NCI-H510A treated with DMSO at 0.1 percent for 48 hours (cell line): ENCODE data around the gene VKORC1L1.
"Not testable (repeated sequence)": the region's sequence is repeated elsewhere in the genome, so short reads cannot be mapped to it uniquely, and the experiment has no call there.

Experiments
- DNase-seq: peaks from one replicate; lab custom pipeline; 2025; lab: John Stamatoyannopoulos, UW

VKORC1L1 gene

GRCh38 chr7:65885533-65885932 is 12.7 kb downstream of the VKORC1L1 start:
- DNase-seq = not testable (repeated sequence)

DNA sequence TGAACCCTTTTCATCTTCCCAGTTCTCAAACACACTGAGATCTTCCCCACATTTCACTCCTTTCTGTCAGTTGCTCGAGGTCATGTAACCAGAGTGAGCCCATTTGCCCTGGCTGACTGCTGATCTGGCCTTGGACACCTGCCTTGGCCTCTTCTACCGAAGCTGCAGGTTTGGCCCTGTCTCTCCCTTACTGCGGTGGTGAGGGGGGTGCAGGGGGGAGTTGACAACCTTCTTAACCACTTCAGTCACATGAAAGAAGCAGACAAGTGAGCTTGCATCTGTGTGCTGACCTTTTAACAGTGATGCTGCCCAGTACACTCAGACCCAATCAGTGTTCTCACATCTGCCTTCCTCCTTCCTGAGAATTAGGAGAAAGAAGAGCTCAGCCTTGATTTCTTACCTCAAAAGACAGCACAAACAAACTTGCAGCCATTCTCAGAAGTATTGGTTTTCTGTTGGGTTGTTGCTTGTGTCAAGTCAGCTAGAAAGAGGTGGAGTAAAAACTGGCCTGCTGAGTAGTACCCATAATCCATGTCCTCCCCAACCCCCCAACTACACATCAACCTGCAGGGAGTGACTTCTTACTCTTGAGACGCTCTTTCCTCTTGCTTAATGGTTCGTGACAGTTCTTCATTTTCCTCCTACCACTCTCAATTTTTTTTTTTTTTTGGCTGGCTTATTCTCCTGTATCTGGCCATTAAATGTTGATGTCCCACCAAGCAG is 15.7 kb downstream of the VKORC1L1 start:
- DNase-seq = not testable (repeated sequence)

- DNase-seq = not testable (repeated sequence)
Observed at GRCh38 chr7:65889722-65890121, 16.8 kb downstream of the VKORC1L1 start.

DNA sequence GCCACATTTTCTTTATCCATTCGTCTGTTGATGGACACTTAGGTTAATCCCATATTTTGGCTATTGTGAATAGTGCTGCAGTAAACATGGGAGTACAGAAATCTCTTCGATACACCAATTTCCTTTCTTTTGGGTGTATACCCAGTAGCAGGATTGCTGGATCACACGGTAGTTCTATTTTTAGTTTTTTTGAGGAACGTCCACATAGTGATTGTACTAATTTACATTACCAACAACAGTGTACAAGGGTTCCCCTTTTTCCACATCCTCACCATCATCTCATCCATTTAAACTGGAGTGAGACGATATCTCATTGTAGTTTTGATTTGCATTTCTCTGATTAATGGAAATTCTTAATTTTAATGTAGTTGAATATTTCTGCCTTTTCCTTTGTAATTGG is 19.3 kb downstream of the VKORC1L1 start:
- no peak for DNase-seq

GRCh38 chr7:65892835-65893234 is 20.0 kb downstream of the VKORC1L1 start:
- DNase-seq = no peak

DNA sequence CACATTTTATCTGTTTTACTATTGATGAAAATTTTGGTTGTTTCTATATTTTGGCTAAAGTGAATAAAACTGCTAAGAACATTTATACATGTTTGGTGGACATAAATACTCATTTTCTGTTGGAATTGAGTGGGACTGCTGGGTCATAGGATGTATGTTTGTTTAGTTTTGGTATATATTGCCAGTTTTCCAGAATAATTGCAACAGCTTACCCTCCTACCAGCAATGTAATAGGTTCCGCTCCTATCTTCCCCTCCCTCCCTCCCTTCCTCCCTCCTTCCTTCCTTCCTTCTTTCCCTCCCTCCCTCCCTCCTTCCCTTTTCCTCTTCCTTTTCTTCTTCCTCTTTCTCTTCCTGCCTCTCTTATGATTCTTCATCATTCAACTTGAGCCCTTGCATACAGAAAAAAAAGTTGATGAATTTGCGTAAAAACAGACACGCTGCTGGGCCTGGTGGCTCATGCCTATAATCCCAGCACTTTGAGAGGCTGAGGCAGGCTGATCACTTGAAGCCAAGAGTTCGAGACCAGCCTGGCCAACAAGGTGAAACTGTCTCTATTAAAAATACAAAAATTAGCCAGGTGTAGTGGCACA is 23.5 kb downstream of the VKORC1L1 start:
- DNase-seq = no peak

DNA sequence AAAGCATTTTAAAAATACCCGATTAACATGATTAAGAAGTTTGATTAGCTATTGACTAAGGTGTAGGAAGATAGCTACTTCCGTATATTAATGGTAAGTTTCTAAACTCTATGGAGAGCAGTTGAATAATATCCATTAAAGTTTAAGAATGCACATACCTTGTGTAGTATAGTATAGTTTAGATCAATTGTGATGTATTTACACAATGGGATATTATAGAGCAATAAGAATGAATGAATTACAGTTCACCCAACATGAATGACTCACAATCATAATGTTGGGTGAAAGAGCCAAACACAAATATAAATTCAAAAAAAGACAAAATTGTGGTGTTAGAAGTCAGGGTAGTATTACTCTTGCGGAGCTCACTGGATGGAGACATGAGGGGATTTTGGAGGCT is 24.4 kb downstream of the VKORC1L1 start:
- not testable (repeated sequence) for DNase-seq

GRCh38 chr7:65898677-65899447 is 26.0 kb downstream of the VKORC1L1 start:
- DNase-seq = not testable (repeated sequence)

GRCh38 chr7:65902306-65902705 is 29.4 kb downstream of the VKORC1L1 start:
- no peak for DNase-seq

GRCh38 chr7:65907501-65908198 is 34.8 kb downstream of the VKORC1L1 start:
- DNase-seq = no peak

- DNase-seq = no peak
Observed at GRCh38 chr7:65910237-65910636, 37.4 kb downstream of the VKORC1L1 start.

DNA sequence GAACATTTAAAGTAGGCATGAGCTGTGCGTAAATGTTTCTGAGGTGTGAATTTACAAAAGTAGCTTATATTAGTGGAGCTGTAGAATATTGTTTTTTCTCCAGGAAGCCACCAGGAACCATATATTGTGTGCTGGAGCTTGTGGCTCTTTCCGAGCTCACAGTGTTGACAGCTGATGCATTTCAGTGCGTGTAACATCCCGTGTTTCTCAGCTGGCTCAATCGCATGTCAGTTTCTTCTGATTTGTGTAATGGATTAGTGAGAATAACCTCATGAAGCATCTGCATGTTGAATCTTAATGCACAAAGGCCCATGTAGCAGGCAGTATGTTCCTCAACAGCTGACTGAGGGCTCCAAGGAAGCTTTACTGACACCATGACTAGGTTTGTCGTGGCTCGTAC is 39.4 kb downstream of the VKORC1L1 start:
- no peak for DNase-seq

DNA sequence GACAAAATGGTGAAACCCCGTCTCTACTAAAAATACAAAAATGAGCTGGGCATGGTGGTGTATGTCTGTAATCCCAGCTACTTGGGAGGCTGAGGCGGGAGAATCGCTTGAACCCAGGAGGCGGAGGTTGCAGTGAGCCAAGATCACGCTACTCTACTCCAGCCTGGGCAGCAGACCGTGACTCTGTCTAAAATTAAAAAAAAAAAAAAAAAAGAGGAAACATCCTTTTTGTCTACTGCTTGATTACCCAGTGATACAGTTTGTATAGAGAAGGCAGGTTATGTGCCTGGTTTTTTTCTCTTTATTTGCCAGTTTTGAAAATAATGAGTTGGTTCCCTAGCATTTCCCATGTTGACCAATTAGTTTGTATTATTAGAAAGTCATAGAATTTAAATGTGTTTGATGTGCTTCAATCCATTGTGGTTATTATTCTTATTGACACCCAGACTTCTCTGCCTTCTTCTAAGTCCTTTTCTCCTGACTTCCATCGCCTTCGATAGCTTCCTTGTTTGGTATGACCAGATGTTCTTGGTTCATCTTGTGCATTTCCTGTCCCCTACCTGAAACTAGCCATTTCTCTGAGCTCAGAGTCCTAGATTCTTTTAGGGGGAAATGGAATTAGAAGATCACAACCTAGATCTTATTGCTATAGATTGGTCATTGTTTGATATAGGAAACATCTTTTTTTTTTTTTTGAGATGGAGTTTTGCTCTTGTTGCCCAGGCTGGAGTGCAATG is 43.2 kb downstream of the VKORC1L1 start:
- no peak for DNase-seq

DNA sequence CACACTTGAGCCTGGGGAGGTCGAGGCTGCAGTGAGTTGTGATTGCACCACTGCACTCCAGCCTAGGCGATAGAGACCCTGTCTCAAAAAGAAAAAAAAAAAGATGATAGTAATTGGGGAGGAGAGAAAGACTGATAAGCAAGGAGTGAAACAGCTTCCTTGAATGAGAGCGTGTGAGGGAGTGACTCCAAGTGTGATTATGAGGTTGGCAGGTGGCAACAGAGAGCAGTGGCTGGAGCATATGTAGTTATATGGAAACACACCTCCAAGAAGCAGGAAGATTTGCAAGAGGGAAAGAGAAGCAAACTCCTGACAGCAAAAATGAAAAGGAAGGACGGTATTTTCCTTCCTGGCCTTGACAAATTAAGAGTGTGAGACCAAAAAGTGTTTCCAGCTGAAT is 50.4 kb downstream of the VKORC1L1 start:
- DNase-seq = no peak

DNA sequence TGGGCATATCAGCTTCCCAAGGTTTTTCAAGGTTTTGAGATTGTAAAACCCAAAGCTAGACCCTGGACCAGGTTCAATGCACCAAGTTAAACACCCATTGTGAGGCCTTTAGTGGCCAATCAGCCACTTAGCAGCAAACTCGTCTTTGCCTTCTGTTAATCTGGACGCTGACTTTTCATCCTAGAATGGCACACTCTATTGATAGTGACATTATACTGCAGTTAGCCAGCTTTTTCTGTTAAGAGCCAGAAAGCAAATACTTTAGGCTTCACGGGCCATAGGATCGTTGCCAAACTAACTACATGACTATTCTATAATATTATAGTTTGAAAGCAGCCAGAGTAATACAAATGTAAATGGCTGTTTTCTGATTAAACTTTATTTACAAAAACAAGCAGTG is 51.3 kb downstream of the VKORC1L1 start:
- no peak for DNase-seq

DNA sequence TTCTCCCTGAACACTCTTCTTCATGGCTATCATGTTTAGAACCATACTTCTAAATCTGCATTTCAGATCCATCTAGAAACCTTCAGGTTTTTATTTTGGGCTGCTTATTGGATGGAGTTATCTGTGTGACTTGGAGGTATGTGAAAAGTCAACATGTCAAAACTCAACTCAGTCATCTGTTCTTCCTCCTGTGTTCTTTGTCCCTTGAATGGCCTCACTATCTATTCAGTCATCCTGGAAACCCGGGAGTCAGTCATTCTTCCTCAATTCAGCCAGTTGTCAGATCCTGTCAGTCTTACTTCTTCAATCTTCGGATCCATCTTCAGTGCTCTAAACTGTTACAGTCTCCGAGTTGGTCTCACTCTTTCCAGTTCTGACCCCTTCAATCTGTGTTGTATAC is 52.2 kb downstream of the VKORC1L1 start:
- no peak for DNase-seq

GRCh38 chr7:65926588-65926987 is 53.7 kb downstream of the VKORC1L1 start:
- no peak for DNase-seq

- no peak for DNase-seq
Observed at GRCh38 chr7:65927489-65928448, 54.9 kb downstream of the VKORC1L1 start.

DNA sequence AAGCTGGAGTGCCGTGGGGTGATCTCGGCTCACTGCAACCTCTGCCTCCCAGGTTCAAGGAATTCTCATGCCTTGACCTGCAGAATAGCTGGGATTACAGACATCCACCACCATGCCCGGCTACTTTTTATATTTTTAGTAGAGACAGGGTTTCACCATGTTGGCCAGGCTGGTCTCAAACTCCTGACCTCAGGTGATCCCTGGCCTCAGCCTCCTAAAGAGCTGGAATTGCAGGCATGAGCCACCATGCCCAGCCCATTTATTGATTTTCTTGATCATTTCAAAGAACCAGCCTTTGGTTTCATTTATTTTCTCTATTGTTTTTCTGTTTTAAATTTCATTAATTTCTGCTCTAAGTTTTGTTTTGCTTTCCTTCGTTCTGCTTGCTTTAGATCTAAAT is 58.8 kb downstream of the VKORC1L1 start:
- DNase-seq = no peak

- DNase-seq = no peak
Observed at GRCh38 chr7:65937296-65937695, 64.4 kb downstream of the VKORC1L1 start.
